ENCODE data around the gene DPH3. TPM values are rescaled to one million over a fixed set of nuclear protein-coding genes. Genes with fewer than 3 reads are reported as not detected.
A peak's percentile ranks its signal among the peaks of the same experiment; 100 is the strongest.

The DPH3 gene
- total RNA-seq, 4 donors from 2014 or later: 18.2 to 24.2 (median 19.3) TPM

DNA sequence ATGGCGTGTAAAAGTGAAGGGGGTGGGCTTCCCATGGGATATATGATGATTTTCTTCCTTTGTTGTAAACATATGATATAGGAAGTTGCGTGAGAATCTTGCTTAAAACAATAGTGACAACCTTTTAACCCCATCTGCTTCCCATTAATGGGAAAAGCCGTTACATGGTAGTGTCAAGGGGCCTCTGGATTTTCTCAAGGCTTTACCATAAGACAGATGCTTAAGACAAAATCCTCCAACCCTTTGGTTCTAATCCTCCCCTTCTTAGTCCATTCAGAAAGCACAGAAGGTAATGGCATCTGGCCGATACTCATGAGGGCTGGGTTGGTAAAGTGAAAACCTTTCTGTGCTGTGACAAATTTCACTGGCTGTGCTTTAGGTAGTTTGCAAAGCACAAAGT lies 25.0 kb downstream of the DPH3 start:
- Histone ChIP-seq H3K9me3 (no peaks in the 10 kb centered on the region), H3K27me3 (no peaks in the 10 kb centered on the region), H3K4me3 (no peak overlapping the region), H3K27ac (peak overlapping the region in 1 of 2 donors; percentile 71), H3K4me1 (no peaks in the 10 kb centered on the region), H3K36me3 (no peaks in the 10 kb centered on the region)
- intact Hi-C loops (cut with DNase I; ENCODE audit: low total_unique reads): no loop called here
- no peak for DNase-seq
- TF ChIP-seq, protein P1, sequence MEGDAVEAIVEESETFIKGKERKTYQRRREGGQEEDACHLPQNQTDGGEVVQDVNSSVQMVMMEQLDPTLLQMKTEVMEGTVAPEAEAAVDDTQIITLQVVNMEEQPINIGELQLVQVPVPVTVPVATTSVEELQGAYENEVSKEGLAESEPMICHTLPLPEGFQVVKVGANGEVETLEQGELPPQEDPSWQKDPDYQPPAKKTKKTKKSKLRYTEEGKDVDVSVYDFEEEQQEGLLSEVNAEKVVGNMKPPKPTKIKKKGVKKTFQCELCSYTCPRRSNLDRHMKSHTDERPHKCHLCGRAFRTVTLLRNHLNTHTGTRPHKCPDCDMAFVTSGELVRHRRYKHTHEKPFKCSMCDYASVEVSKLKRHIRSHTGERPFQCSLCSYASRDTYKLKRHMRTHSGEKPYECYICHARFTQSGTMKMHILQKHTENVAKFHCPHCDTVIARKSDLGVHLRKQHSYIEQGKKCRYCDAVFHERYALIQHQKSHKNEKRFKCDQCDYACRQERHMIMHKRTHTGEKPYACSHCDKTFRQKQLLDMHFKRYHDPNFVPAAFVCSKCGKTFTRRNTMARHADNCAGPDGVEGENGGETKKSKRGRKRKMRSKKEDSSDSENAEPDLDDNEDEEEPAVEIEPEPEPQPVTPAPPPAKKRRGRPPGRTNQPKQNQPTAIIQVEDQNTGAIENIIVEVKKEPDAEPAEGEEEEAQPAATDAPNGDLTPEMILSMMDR (IDR thresholded peaks at IDR 0.05): no peak
- TF ChIP-seq POLR2A (IDR thresholded peaks at IDR 0.05): no peak

DNA sequence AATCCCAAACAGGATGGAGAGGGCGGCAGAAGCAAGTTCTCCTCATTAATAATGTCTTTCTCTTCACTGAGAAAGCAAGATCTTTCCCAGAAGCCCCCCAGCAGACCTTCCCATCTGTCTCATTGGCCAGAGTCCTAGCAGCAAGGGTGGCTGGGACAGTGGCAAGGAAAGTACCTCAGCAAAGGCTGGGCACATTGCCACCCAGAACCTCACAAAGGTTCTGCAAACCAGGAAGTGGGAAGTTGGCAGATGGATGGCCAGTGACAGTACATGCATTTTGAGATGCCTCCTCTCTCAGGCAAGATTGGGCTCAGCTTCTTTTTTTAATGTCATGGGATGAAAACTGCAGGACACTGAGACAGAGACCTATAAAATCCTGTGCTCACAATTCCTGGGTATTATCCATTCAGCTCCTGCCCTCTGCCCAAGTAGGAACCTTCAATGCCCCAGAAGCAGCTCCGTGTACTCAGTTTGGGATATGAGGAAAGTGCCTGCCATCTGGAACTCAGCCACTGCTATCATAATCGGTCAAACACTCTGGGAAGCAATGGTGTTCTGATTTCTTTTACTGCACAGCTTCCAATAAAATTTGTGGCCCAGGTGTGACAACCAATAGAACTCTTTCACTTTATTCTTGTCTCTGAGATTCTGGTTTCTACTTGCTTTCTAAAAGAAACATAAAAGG lies 25.5 kb downstream of the DPH3 start:
- H3K4me1 ChIP-seq: no peaks in the 10 kb centered on the region
- intact Hi-C loops (cut with DNase I; ENCODE audit: low total_unique reads): no loop called here
- no peaks in the 10 kb centered on the region for H3K27me3 ChIP-seq
- H3K9me3 ChIP-seq: no peaks in the 10 kb centered on the region
- H3K4me3 ChIP-seq: no peak overlapping the region
- H3K36me3 ChIP-seq: no peaks in the 10 kb centered on the region
- peak overlapping the region in 1 of 2 donors; percentile 71 for H3K27ac ChIP-seq
- DNase-seq: no peak
- no peak for TF ChIP-seq POLR2A (IDR thresholded peaks at IDR 0.05)
- TF ChIP-seq, protein P1 (IDR thresholded peaks at IDR 0.05): no peak

DNA sequence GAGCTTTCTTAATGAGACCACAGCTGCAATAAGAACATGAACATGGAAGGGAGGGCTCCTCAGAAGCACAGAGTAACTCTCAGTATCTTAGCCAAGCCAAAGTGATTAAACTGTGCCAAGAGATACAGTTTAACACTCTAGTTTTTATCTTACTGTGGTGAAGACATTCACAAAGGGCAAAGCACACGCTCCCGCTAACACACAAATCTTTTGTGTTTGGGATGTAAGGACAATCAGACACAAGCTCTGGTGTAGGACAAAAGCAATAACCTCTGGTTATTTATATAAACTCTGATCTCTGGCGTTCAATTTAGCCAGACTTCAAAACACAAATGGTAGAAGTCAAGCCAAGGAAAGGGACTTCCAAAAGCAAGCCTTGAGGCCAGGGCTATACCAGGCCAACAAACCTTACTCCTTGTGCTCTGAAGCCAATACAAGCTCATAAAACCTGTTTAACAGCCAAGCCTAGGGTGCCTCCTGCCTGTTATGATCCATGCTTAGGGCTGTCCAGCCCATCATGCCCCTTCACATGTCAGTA lies 27.8 kb downstream of the DPH3 start:
- TF ChIP-seq POLR2A (IDR thresholded peaks at IDR 0.05): no peak
- TF ChIP-seq, protein P1 (IDR thresholded peaks at IDR 0.05): no peak
- H3K27me3 ChIP-seq: no peaks in the 10 kb centered on the region
- intact Hi-C loops (cut with DNase I; ENCODE audit: low total_unique reads): no loop called here
- no peaks in the 10 kb centered on the region for H3K36me3 ChIP-seq
- no peaks in the 10 kb centered on the region for H3K9me3 ChIP-seq
- H3K27ac ChIP-seq: no peak overlapping the region
- no peak overlapping the region for H3K4me3 ChIP-seq
- no peak for DNase-seq
- no peaks in the 10 kb centered on the region for H3K4me1 ChIP-seq

DNA sequence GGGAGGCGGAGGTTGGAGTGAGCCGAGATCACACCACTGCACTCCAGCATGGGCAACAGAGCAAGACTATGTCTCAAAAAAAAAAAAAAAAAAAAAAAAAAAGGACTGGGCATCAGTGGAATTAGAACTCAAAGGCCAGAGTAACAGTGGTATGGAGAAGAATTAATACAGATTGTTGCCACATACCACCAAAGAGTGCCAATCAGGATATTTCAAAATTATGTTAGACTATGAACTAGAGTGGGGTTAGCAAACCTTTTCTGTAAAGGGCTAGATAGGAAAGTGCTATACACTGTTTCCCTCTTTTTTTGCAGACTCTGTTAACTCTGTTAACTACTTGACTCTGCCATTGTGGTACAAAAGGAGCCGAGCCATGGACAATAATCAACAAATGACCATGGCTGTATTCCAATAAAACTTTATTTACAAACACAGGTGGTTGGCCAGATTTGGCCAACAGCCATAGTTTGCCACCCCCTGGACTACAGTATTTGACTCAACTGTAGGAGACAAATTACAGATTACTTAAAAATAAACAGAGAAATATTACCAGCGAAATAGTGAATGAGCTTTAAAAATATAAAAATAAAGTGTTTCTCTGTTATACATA lies 28.6 kb downstream of the DPH3 start:
- Histone ChIP-seq H3K4me1 (no peaks in the 10 kb centered on the region), H3K9me3 (no peaks in the 10 kb centered on the region), H3K4me3 (no peak overlapping the region), H3K36me3 (no peaks in the 10 kb centered on the region), H3K27me3 (no peaks in the 10 kb centered on the region), H3K27ac (no peak overlapping the region)
- TF ChIP-seq, protein P1 (IDR thresholded peaks at IDR 0.05): no peak
- TF ChIP-seq POLR2A (IDR thresholded peaks at IDR 0.05): no peak
- no peak for DNase-seq
- intact Hi-C loops (cut with DNase I; ENCODE audit: low total_unique reads): no loop called here

DNA sequence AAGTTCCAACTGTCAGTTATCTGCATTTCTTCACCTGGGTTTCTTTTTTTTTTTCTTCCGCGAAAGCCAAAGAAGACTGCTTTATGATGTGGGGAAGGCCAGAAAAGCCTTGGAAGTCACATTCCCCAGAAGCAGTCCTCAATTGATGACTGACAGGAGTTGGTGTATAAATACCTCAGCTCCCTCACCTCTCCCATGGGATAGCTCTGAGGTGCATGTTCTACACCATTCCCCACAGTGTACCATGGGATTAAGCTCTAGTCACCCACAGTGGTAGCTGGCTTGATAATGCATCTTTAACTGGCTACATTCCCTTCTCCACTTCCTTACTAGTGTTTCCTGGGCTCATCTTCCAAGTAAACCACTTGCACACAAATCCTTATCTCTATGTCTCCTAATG lies 30.5 kb downstream of the DPH3 start:
- Histone ChIP-seq H3K4me3 (no peak overlapping the region), H3K27me3 (no peaks in the 10 kb centered on the region), H3K4me1 (no peaks in the 10 kb centered on the region), H3K27ac (no peak overlapping the region), H3K36me3 (no peaks in the 10 kb centered on the region), H3K9me3 (no peaks in the 10 kb centered on the region)
- DNase-seq: no peak
- intact Hi-C loops (cut with DNase I; ENCODE audit: low total_unique reads): no loop called here
- no peak for TF ChIP-seq POLR2A (IDR thresholded peaks at IDR 0.05)
- TF ChIP-seq, protein P1 (IDR thresholded peaks at IDR 0.05): no peak
